Measurements from ENCODE around the gene NTRK2.

DNA sequence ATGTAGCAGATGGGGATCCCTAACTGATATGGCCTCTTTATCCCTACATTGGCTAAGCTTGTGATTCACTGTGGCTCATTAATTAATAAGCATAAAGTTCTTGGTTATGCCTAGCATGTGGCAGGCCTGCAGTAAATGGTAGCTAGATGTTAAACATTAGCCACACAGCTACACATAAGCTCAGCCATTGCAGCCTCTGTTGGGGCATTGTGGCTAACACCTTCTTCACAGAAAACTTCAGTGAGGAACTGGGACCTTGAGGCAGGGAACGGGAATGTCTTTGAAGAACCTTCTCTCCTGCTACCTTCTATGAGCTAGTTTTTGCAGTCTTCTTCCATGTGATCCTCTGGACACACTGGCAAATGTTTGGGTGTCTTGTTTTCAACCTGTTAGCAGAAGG, 338.2 kb downstream of the NTRK2 start:
- TF ChIP-seq, protein P1, sequence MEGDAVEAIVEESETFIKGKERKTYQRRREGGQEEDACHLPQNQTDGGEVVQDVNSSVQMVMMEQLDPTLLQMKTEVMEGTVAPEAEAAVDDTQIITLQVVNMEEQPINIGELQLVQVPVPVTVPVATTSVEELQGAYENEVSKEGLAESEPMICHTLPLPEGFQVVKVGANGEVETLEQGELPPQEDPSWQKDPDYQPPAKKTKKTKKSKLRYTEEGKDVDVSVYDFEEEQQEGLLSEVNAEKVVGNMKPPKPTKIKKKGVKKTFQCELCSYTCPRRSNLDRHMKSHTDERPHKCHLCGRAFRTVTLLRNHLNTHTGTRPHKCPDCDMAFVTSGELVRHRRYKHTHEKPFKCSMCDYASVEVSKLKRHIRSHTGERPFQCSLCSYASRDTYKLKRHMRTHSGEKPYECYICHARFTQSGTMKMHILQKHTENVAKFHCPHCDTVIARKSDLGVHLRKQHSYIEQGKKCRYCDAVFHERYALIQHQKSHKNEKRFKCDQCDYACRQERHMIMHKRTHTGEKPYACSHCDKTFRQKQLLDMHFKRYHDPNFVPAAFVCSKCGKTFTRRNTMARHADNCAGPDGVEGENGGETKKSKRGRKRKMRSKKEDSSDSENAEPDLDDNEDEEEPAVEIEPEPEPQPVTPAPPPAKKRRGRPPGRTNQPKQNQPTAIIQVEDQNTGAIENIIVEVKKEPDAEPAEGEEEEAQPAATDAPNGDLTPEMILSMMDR (conservative IDR thresholded peaks at IDR 0.05; ENCODE audit: low read length): no peak
- no peak for TF ChIP-seq EZH2phosphoT487 (IDR thresholded peaks at IDR 0.05; ENCODE audit: borderline replicate concordance, low read depth, low read length)

Measured in OCI-LY7 (cell line).